Activated CD8-positive, alpha-beta memory T cell treated with anti-CD3 and anti-CD28 coated beads, Interleukin-2, amount 50 U/mL, for 4 hours (primary cell): ENCODE results near the gene EAF2.

Experiments
- DNase-seq: peaks from one replicate; pipeline ENCODE4 v3.0.0-alpha.2; 2020

Gene EAF2

GRCh38 chr3:121863801-121864200, 28.8 kb downstream of the EAF2 start:
- DNase-seq = no peak

- DNase-seq = no peak
Observed at GRCh38 chr3:121869736-121870135, 34.7 kb downstream of the EAF2 start.

GRCh38 chr3:121870717-121871116, 35.7 kb downstream of the EAF2 start:
- DNase-seq = no peak

GRCh38 chr3:121871430-121871829, 36.4 kb downstream of the EAF2 start:
- no peak for DNase-seq

- DNase-seq = no peak
Observed at GRCh38 chr3:121878411-121878810, 43.4 kb downstream of the EAF2 start.

GRCh38 chr3:121883507-121883906, 48.5 kb downstream of the EAF2 start:
- DNase-seq = no peak

GRCh38 chr3:121885386-121885785, 50.4 kb downstream of the EAF2 start:
- DNase-seq = no peak

GRCh38 chr3:121894301-121894990, 59.4 kb downstream of the EAF2 start, which contains the start of gene SLC15A2:
Gene SLC15A2 (plus strand): TSS chr3:121894401. CDS start chr3:121894477, 76 bp downstream.
- no peak for DNase-seq

- no peak for DNase-seq
Observed at GRCh38 chr3:121895121-121895520, 60.1 kb downstream of the EAF2 start.

GRCh38 chr3:121895736-121896135, 60.7 kb downstream of the EAF2 start:
- DNase-seq = no peak

- DNase-seq = no peak
Observed at GRCh38 chr3:121896823-121897222, 61.8 kb downstream of the EAF2 start.

GRCh38 chr3:121897296-121897695, 62.3 kb downstream of the EAF2 start:
- no peak for DNase-seq

GRCh38 chr3:121913305-121913990, 78.4 kb downstream of the EAF2 start:
- DNase-seq = no peak

- DNase-seq = no peak
Observed at GRCh38 chr3:121914081-121914998, 79.3 kb downstream of the EAF2 start.

GRCh38 chr3:121916189-121916588, 81.2 kb downstream of the EAF2 start:
- DNase-seq = no peak

GRCh38 chr3:121918779-121919483, 83.9 kb downstream of the EAF2 start:
- DNase-seq = no peak

- DNase-seq = no peak
Observed at GRCh38 chr3:121924734-121925133, 89.7 kb downstream of the EAF2 start.

- no peak for DNase-seq
Observed at GRCh38 chr3:121926380-121926779, 91.4 kb downstream of the EAF2 start.
